ENCODE results near the gene SALL4.

The SALL4 gene

DNA sequence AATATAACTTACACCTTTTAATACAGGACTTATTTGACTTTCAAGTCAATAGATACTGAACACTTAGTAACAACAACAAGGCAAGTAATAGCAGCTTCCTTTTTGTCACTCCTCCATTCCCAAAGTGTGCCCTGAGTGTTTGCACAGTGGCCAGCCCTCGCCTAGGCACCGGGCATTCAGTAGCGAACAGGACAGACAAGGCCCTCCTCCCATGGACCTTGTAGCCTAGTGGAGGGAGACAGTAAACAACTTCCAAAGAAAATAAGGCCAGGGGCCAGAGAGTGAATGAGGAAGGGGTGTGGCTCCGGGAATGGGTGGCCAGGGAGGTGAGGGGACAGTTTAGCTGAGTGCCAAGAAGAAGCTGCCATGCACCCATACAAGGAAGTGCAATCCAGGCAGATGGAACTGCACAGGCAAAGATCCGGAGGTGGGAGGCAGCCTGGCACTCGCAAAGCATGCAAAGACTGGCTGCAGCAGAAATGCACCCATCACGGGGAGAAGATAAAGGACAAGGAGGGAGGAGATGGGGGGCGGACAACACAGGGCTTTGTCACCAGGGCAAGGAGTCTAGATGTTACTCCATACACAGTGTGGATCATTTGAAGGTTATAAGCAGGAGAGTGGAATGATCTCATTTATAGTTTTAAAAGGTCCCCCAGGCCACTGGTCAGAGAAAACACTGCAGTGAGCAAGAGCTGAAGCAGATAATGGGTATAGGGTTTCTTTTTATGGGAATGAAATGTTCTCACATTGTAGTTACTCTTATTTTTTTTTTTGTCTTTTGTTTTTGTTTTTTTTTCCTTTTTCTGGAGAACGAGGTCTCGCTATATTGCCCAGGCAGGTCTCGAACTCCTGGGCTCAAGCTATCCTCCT is 66.4 kb downstream of the SALL4 start:
- DNase-seq (ENCODE audit: low read depth), result no peak

DNA sequence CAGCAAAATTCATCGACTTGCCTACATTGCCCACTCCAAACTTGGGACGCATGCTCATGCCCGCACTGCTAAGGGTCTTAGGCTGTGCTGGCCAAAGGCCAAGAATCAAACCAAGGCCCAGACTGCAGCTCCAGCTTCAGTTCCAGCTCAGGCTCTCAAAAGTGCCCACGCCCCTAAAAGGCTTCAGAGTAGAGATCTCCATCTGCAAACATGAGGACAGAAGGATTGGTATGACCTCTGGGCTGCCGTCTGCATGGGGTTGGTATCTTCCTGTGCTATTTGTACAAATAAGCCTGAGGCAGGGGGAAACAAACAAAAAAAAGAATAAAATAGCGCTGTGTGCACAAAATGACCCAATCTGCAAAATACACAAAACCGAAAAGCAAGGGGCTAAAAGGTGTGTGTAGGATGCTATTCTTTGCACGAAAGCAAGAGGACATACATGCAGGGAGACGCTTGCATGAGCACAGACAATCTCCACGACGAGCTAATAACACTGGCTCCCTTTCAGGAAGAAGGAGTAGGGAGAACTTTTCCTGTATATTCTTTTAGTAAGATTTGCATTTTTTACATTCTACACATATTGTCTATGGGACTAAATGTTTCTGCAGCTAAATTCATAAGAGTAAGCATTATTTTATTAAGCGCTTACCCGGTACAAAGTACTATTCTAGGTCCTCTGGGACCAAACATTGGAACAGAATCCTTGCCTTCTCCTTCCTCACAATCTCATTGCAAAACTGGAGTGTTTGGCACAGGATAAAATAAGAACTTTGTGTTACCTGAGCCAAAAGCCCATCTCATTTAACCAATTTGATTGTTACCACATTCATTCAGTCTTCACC is 67.2 kb downstream of the SALL4 start:
- no peak for DNase-seq (ENCODE audit: low read depth)

DNA sequence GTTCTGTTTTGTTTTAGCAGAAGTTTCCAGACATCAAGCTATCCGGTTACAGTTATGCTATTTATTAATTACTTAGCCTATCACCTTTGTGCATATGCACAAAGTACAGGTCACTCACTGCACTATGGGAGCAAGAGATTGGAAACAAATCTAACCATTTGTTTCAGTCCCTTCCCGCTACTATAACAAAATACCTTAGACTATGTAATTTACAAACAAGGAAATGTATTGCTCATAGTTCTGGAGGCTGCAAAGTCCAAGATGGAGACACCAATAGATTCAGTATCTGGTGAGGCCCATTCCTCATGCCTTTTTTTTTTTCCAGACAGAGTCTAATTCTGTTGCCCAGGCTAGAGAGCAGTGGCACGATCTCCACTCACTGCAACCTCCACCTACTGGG is 69.3 kb downstream of the SALL4 start:
- no peak for DNase-seq (ENCODE audit: low read depth)

Data from GM04504 (cell line).